GM23338 (cell line): ENCODE results near the gene TNFSF12. TPM values are rescaled to one million over a fixed set of nuclear protein-coding genes. Genes with fewer than 3 reads are reported as not detected.
A peak's percentile ranks its signal among the peaks of the same experiment; 100 is the strongest.

Experiments
- ATAC-seq: fragments of 200-7000 bp; cut with Tn5 transposase; 3 replicates; pipeline ENCODE4 v1.9.1; 2020
- DNase-seq: peaks from one replicate; pipeline ENCODE4 v3.0.0-alpha.2; 2015; ENCODE audit warnings: low spot score
- H2AFZ ChIP-seq: fragments of 200-600 bp; sonication (generic); 2 replicates; pipeline ENCODE4 v1.8.0; 2016; ENCODE audit warnings: antibody characterized with exemption, mild to moderate bottlenecking, moderate library complexity
- H3F3A ChIP-seq: fragments of 200-600 bp; sonication (generic); replicated peaks from 2 replicates; pipeline ENCODE4 v1.8.0; 2017; ENCODE audit warnings: antibody characterized with exemption, mixed run types, low read depth
- H3K27ac ChIP-seq: fragments of 200-600 bp; sonication (generic); 2 replicates; pipeline ENCODE4 v1.6.1; 2016; ENCODE audit warnings: low read depth
- H3K27me3 ChIP-seq: fragments of 200-600 bp; sonication (generic); 2 replicates; pipeline ENCODE4 v1.8.0; 2016; ENCODE audit warnings: mild to moderate bottlenecking, mixed run types, moderate library complexity; ENCODE audit not compliant: insufficient read depth
- H3K36me3 ChIP-seq: fragments of 200-600 bp; sonication (generic); 2 replicates; pipeline ENCODE4 v1.8.0; 2016; ENCODE audit warnings: mild to moderate bottlenecking; ENCODE audit not compliant: insufficient read depth
- H3K4me1 ChIP-seq: fragments of 200-600 bp; sonication (generic); 2 replicates; pipeline ENCODE4 v1.8.0; 2016; ENCODE audit warnings: mild to moderate bottlenecking, moderate library complexity; ENCODE audit not compliant: insufficient read depth
- H3K4me2 ChIP-seq: fragments of 200-600 bp; sonication (generic); 2 replicates; pipeline ENCODE4 v1.7.1; 2017; ENCODE audit warnings: mixed run types
- H3K4me3 ChIP-seq: fragments of 200-600 bp; sonication (generic); 2 replicates; pipeline ENCODE4 v1.6.1; 2016; ENCODE audit warnings: mixed run types
- H3K79me2 ChIP-seq: fragments of 200-600 bp; sonication (generic); replicated peaks from 2 replicates; pipeline ENCODE4 v1.8.0; 2017; ENCODE audit warnings: mild to moderate bottlenecking; ENCODE audit not compliant: insufficient read depth
- H3K9me2 ChIP-seq: fragments of 200-600 bp; sonication (generic); 2 replicates; pipeline ENCODE4 v1.8.0; 2017; ENCODE audit not compliant: insufficient read depth
- H4K20me1 ChIP-seq: fragments of 200-600 bp; sonication (generic); replicated peaks from 2 replicates; pipeline ENCODE4 v1.8.0; 2017; ENCODE audit warnings: mild to moderate bottlenecking; ENCODE audit not compliant: insufficient read depth
- H3K27ac Mint-ChIP-seq: 2 replicates; pipeline ENCODE4 v1.8.0; 2020; ENCODE audit warnings: inconsistent platforms, mild to moderate bottlenecking, moderate library complexity, mixed read lengths
- H3K27me3 Mint-ChIP-seq: 3 replicates; pipeline ENCODE4 v1.8.0; 2022; ENCODE audit warnings: low read depth, mild to moderate bottlenecking, moderate library complexity, mixed read lengths, inconsistent platforms; ENCODE audit not compliant: insufficient read depth, poor library complexity
- H3K36me3 Mint-ChIP-seq: 3 replicates; pipeline ENCODE4 v1.8.0; 2021; ENCODE audit warnings: low read depth, mild to moderate bottlenecking, inconsistent platforms, moderate library complexity, mixed read lengths
- H3K4me1 Mint-ChIP-seq: 3 replicates; pipeline ENCODE4 v1.8.0; 2020; ENCODE audit warnings: mild to moderate bottlenecking, inconsistent platforms, mixed read lengths
- H3K4me3 Mint-ChIP-seq: 3 replicates; pipeline ENCODE4 v1.8.0; 2021; ENCODE audit warnings: moderate library complexity, mild to moderate bottlenecking, inconsistent platforms, mixed read lengths
- H3K9me3 Mint-ChIP-seq: 3 replicates; pipeline ENCODE4 v1.8.0; 2020; ENCODE audit warnings: moderate library complexity, mild to moderate bottlenecking, inconsistent platforms, mixed read lengths
- EZH2 ChIP-seq: fragments of 200-600 bp; sonication (generic); IDR thresholded peaks from one replicate; pipeline ENCODE4 v1.8.0; 2017; ENCODE audit warnings: antibody characterized with exemption, mild to moderate bottlenecking, low read depth; ENCODE audit not compliant: unreplicated experiment
- EZH2phosphoT487 ChIP-seq: fragments of 200-600 bp; sonication (generic); IDR thresholded peaks from one replicate; pipeline ENCODE4 v1.8.1; 2018; ENCODE audit warnings: antibody characterized with exemption; ENCODE audit not compliant: unreplicated experiment
- NANOG ChIP-seq: IDR thresholded peaks from 2 replicates; pipeline ENCODE4 v1.6.1; 2016; ENCODE audit warnings: antibody characterized with exemption, borderline replicate concordance
- POLR2AphosphoS5 ChIP-seq: IDR thresholded peaks from 2 replicates; pipeline ENCODE4 v1.6.1; 2016; ENCODE audit warnings: antibody characterized with exemption, low read depth
- STAT1 ChIP-seq: IDR thresholded peaks from one replicate; pipeline ENCODE4 v1.6.1; 2016; ENCODE audit warnings: antibody characterized with exemption; ENCODE audit not compliant: unreplicated experiment
- ZNF331 ChIP-seq: fragments of 250-450 bp; sonication (Bioruptor Pico); IDR thresholded peaks from 2 replicates; pipeline ENCODE4 v1.5.0; 2020; ENCODE audit warnings: low read depth, mild to moderate bottlenecking, moderate library complexity
- polyA plus RNA-seq: library from polyadenylated mRNA; unstranded; fragments of >200 nt; fragmentation: Nextera tagmentation; extraction: Ambion mirVana; gene quantifications from 2 replicates; pipeline ENCODE4 v1.2.1, GENCODE V29; 2016
- total RNA-seq: library from RNA; depleted of rRNA; stranded (reverse); fragments of >200 nt; shearing (Covaris generic); gene quantifications from 2 replicates; pipeline ENCODE4 v1.2.3, GENCODE V29; 2014
- TF ChIP-seq, protein P1 (sequence below): IDR thresholded peaks from 2 replicates; pipeline ENCODE4 v1.6.1; 2016; ENCODE audit warnings: antibody characterized with exemption
- TF ChIP-seq, protein P2 (sequence below): IDR thresholded peaks from one replicate; pipeline ENCODE4 v1.6.1; 2018; ENCODE audit warnings: antibody characterized with exemption; ENCODE audit not compliant: unreplicated experiment

TNFSF12 gene
- total and polyA plus RNA-seq, 2 experiments from 2014 or later: 3.5 to 6.0 TPM

DNA sequence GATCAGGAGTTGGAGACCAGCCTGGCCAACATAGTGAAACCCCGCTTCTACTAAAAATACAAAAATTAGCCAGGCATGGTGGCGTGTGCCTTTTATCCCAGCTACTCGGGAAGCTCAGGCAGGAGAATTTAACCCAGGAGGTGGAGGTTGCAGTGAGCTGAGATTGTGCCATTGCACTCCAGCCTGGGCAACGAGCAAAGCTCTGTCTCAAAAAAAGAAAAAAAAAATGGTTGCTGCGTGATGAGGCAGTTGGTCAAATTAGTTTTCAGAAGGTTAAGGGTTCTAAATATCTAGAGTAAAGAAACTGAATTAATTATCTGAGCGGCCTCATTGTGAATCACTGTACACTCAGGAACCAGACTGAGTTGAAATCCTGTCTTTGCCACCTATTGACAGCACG lies 27.1 kb downstream of the TNFSF12 start (continued):
- TF ChIP-seq, protein P1, sequence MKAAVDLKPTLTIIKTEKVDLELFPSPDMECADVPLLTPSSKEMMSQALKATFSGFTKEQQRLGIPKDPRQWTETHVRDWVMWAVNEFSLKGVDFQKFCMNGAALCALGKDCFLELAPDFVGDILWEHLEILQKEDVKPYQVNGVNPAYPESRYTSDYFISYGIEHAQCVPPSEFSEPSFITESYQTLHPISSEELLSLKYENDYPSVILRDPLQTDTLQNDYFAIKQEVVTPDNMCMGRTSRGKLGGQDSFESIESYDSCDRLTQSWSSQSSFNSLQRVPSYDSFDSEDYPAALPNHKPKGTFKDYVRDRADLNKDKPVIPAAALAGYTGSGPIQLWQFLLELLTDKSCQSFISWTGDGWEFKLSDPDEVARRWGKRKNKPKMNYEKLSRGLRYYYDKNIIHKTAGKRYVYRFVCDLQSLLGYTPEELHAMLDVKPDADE: no peak
- TF ChIP-seq STAT1 (no peak), NANOG (no peak), POLR2AphosphoS5 (no peak), EZH2phosphoT487 (no peak), ZNF331 (CRISPR knock-in tag) (no peak), EZH2 (no peak)
- TF ChIP-seq, protein P2, sequence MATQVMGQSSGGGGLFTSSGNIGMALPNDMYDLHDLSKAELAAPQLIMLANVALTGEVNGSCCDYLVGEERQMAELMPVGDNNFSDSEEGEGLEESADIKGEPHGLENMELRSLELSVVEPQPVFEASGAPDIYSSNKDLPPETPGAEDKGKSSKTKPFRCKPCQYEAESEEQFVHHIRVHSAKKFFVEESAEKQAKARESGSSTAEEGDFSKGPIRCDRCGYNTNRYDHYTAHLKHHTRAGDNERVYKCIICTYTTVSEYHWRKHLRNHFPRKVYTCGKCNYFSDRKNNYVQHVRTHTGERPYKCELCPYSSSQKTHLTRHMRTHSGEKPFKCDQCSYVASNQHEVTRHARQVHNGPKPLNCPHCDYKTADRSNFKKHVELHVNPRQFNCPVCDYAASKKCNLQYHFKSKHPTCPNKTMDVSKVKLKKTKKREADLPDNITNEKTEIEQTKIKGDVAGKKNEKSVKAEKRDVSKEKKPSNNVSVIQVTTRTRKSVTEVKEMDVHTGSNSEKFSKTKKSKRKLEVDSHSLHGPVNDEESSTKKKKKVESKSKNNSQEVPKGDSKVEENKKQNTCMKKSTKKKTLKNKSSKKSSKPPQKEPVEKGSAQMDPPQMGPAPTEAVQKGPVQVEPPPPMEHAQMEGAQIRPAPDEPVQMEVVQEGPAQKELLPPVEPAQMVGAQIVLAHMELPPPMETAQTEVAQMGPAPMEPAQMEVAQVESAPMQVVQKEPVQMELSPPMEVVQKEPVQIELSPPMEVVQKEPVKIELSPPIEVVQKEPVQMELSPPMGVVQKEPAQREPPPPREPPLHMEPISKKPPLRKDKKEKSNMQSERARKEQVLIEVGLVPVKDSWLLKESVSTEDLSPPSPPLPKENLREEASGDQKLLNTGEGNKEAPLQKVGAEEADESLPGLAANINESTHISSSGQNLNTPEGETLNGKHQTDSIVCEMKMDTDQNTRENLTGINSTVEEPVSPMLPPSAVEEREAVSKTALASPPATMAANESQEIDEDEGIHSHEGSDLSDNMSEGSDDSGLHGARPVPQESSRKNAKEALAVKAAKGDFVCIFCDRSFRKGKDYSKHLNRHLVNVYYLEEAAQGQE: no peak

DNA sequence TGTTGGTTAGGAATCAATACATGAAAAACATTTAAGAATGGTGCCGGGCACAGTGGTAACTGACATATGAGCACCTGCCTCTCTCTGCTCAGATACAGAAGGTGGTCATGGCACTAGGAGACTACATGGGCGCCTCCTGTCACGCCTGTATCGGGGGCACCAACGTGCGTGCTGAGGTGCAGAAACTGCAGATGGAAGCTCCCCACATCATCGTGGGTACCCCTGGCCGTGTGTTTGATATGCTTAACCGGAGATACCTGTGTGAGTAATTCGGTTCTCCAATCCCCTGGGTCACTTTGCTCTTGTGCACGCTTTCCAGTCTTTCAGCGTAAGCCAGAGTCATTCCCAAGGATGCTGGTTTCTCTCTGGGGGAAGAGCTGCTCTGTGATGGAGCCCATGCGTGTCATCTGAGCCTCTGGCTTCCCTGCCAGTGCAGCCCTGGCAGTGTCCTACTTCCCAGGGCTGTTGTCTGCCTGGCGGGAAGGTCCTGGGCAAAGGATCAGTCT lies 27.6 kb downstream of the TNFSF12 start:
- H3K27ac ChIP-seq: peak overlapping the region; percentile 97
- no peak for ATAC-seq
- H3K79me2 ChIP-seq: peaks cover 53% of the 10 kb centered on the region
- Mint-ChIP-seq H3K4me3 (peak overlapping the region; percentile 90), H3K4me1 (peaks cover 64% of the 10 kb centered on the region), H3K9me3 (peaks cover 16% of the 10 kb centered on the region; the same call in 2 of the 3 replicates), H3K27ac (peak overlapping the region; percentile 86), H3K36me3 (peaks cover 90% of the 10 kb centered on the region), H3K27me3 (peaks cover 56% of the 10 kb centered on the region)
- no peak overlapping the region for H3K4me3 ChIP-seq
- peaks cover 37% of the 10 kb centered on the region for H3K4me1 ChIP-seq
- peaks cover 80% of the 10 kb centered on the region for H3F3A ChIP-seq
- no peaks in the 10 kb centered on the region for H3K27me3 ChIP-seq
- peaks cover 46% of the 10 kb centered on the region for H3K36me3 ChIP-seq
- no peak overlapping the region for H2AFZ ChIP-seq
- H3K4me2 ChIP-seq: no peak overlapping the region
- no peaks in the 10 kb centered on the region for H3K9me2 ChIP-seq
- TF ChIP-seq NANOG: no peak
- no peak for TF ChIP-seq STAT1
- DNase-seq: no peak
- H4K20me1 ChIP-seq: peaks cover 40% of the 10 kb centered on the region
